GM19372 (cell line): ENCODE data around the gene PTPRG.

Experiments used
- ATAC-seq: cut with Tn5 transposase; IDR thresholded peaks from one replicate; pipeline ENCODE4 v1.9.1; 2021; ENCODE audit warnings: mild to moderate bottlenecking, low read depth, moderate library complexity; ENCODE audit not compliant: unreplicated experiment

PTPRG gene

GRCh38 chr3:62068337-62068736 is 507.0 kb downstream of the PTPRG start:
- ATAC-seq = no peak

DNA sequence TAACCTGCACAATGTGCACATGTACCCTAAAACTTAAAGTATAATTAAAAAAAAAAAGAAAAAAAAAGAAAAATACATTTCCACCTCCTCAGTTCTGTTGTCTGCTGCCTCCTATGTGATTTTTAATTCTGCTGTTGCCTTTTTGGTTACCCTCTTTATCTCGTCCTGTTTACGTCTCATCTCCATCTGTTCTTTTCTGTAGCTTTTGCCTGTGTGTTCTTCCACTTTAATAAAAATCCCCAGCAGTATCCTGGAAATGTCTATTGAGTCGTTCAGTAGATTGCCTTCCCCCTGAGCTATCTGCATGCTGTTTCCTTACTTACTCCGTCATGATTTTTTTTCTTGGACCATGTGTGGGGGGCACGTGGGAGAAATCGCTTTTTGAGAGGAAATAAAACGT is 509.5 kb downstream of the PTPRG start:
- no peak for ATAC-seq

- no peak for ATAC-seq
These were observed 511.7 kb downstream of the PTPRG start for GRCh38 chr3:62073038-62073437.

DNA sequence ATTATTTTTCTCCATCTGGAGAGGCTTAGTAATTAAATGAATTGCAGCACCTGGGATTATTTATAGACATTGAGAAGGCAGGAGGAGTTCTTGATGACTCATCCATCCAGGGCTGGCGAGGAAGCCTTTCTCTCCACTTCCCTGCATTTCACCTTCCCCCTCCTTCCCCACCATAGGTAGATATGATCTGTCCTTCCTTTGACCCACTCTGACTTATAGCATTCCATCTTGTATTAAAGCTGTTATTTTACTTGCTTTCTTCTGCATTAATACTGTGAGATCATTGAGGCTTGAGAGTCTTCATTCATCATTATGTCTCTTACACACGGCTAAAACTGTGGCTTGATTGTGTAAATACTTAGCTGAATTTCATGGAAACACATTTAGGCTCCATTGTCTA is 523.2 kb downstream of the PTPRG start:
- ATAC-seq = no peak

- no peak for ATAC-seq
These were observed 527.2 kb downstream of the PTPRG start for GRCh38 chr3:62088472-62089104.

- ATAC-seq = no peak
These were observed 528.7 kb downstream of the PTPRG start for GRCh38 chr3:62090066-62090465.

DNA sequence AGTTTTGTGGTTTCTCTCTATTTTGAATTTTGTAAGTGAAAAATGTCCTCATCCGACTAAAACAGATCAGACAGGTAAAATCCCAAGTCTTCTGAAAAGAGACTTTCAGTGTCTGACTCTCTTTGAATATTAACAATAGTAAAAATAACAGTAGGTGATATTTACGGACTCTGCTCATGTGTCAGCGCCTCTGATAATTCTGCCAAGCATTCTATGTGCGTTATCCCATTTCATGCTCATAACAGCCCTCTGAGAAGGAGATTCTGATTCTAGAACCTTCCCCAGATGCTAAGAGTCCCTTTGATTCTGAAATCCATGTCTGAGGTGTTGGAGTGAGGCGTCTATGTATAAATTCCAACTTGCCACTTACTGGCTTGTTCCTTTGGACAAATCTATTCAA is 529.1 kb downstream of the PTPRG start:
- no peak for ATAC-seq

GRCh38 chr3:62093025-62093424 is 531.7 kb downstream of the PTPRG start:
- ATAC-seq = no peak

GRCh38 chr3:62094461-62094860 is 533.1 kb downstream of the PTPRG start:
- no peak for ATAC-seq

- ATAC-seq = no peak
These were observed 533.7 kb downstream of the PTPRG start for GRCh38 chr3:62095080-62095479.

- ATAC-seq = no peak
These were observed 534.4 kb downstream of the PTPRG start for GRCh38 chr3:62095756-62096155.

DNA sequence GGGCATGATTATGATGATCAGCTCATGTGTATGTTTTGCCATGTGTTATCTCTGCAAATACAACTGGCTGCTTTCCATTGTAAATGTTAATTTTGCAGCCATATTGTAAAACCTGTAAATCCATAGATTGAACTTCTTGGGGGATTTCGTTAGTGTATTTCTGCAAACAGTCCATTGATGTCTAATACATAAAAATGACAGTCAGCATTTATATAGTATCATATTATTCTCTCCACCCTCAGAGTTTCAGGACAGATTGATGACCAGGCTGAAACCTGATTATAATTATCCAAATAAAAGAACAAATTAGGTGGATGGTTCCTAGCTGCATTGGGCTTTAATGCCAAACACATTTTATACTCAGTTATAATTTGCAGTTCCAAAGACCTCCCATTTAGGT is 535.1 kb downstream of the PTPRG start:
- ATAC-seq = no peak

DNA sequence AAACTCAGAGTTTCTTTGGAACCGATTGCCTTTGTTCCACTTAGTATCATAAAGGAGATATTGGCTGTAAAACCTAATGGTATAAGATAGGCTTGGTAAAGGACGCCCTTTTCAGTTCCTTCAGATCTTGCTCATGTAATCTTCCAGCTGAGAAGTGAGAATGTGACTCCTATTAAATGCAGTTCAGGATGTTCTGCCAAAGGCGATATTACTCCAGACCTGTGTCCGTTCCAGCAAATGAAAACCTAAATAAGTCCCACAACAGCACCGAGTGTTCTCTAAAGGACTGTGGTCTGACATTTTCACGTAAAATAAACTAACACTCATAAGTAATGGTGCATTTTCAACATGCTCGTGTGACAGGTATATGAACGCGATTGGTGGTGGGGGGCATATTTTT is 535.8 kb downstream of the PTPRG start:
- no peak for ATAC-seq

DNA sequence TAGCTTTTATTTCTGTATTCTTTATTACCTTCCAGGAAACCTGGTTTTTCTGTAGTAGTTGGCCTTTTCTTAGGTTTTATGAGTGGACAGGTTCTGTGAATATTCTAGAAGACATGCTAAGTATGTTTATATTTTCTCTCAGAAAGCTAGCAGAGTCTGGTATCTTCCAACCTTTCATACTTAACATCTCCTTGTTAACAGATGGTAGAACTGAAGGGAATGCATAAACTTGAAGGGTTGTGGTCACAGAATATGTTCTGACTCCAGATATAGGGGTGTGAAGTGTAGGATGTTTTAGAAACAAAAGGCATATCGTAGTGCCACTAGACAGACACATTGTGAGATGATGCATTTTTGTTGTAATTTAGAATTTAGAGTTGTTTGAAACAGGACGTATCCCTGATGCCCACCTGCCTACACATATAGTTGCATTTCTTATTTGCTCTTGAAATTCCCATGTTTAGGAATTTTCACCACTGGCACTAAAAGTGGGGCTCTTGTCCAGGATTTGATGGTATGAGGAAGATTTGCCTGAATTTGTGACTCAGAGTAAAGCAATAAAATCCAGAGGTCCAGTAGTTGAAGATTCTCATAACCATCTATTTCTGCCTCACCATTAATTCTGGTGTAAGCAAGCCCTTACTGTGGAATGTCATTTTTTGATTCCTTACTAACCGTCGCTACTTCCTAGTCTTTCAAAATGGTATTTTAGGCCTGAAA is 537.4 kb downstream of the PTPRG start:
- ATAC-seq = no peak

DNA sequence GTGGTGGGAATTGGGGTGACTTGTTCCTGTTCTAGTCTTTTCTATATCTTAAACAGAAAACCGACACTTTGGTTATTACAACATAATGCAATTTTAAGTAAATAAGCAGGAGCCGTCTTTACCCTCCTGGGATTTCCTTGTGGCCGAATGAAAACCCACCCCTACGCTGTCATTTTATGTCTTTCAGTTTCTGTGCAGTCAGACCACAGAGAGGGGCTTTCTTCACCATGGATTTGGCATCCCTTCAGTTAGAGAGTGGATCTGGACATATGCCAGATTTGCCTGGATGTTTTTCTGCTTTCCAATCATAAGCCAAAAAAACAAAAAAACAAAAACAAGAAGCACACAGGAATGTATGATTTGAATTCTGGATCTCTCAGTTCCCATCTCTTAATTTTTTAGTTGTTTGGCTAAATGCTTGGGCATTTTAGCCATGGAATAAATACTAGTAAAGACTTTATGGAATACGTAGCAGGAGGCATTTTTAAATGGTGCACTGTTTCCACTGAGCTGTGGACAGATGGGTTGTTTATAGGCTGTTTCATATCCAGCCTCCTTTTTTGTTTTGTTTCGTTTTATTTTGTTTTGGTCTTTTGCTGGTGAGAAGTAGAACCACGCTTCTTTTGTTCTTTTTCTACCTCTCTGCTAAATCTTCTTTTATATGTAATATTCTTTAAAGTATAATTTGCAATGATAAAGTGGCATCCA is 539.1 kb downstream of the PTPRG start:
- no peak for ATAC-seq

- ATAC-seq = no peak
These were observed 540.1 kb downstream of the PTPRG start for GRCh38 chr3:62101488-62101887.

GRCh38 chr3:62103531-62103930 is 542.2 kb downstream of the PTPRG start:
- ATAC-seq = no peak

GRCh38 chr3:62109534-62109933 is 548.2 kb downstream of the PTPRG start:
- ATAC-seq = no peak

DNA sequence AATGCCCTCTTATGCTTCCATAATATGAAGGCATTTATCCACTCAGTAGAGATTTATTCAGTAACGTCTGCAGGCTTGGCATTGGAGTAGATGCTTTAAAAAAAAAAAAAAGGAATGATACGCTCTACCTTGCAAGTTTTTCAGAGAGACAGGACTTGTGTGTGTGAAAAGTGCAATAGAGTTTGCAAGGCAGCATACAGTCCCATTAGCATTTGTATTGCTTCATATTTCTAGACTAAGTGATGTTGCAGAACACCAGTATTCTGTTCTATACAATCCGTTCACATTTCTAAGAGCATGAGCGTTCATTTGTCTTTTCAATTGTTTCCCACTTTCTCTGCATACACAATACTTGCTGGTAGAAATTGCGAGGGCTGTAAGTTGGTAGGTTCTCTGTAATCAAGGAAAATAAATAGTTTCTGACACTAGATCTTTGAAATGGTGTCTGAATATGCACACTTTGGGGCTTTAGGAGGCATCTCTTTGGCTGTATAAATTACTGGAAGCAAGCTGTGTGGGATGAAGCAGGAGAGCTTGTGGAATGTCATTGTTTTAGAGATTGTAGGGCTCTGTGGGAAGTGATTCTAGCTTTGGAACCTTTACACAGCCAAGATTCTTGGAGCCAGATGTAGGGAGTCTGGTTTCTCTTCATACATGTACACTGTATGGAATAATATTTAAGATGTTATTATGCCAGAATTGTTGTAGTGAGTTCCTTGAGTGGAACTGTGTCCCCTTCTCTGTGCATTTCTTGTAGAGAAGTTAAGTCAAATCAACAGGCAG is 549.3 kb downstream of the PTPRG start:
- no peak for ATAC-seq

GRCh38 chr3:62113092-62113491 is 551.7 kb downstream of the PTPRG start:
- ATAC-seq = no peak

DNA sequence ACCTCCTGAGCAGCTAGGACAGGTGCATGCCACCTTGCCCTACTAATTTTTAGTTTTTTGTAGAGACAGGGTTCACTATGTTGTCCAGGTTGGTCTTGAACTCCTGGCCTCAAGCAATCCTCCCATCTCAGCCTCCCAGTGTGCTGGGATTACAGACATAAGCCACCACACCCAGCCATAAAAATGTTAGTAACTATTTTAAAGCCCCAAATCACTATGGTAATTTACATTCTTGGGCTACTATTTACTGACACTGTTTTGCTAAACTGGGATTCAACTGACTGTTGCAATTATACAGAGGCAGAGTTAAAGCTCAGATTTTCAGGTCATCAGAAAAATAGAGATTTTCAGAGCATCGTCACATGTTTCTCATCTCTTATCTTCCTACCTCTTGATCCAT is 553.4 kb downstream of the PTPRG start:
- no peak for ATAC-seq
